ENCODE results near the gene DUSP18.
"Not testable (repeated sequence)": the region's sequence is repeated elsewhere in the genome, so short reads cannot be mapped to it uniquely, and the experiment has no call there.

The DUSP18 gene

DNA sequence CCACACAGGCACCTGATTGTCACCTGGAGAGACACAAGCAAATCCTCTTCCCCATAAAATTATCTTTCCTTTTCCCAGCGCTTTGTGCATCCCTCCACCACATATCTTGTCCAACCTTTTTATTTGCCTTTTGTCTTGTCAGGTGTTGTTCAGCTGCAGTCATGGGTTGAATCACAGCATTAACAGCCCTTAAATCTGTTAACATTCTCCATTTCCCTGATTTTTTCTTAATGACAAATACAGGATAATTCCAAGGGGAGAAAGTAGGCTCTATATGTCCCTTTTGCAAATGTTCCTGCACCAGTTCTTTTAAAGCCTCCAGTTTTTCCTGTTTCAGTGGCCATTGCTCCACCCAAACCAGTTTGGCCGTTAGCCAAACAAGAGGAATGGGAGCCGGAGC, 8.9 kb upstream of the DUSP18 start:
- not testable (repeated sequence) for DNase-seq

DNA sequence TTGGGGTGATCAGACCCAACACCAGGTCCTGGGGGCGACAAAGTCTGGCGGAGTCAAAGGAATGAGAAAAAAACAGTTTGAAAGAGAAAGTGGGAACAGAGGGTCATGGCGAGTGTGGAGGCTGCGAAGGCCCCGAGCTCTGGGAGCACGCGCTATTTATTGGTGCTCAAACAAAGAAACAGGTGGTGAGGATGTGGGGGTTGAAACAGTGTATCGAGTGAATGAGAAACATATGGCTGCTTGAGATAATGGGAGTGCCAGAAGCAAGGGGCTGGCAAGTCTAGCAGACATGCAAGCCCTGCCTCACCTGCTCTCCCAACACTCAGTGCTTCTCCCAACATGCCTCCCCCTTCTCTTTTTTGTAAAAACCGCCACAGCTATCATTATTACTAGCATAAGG, 7.8 kb upstream of the DUSP18 start:
- DNase-seq: no peak

DNA sequence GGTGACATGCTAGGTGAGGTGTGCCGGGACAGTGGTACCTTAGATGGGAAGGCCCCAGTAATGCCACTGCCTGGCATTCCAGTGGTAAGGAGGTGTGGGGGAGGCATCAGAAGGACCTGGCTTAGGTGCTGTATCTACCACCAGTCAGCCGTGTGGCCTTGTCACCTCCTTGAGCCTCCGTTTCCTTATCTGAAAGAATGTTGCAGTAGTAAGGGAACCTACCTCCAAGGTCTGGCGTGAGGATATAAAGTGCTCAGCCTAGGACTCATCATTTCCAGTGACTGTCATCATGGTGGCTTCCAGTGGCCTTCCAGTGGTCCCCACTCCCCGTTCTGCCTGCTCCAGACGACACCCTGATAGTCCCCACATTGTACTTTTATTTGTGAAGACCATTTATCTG, 6.8 kb upstream of the DUSP18 start:
- DNase-seq: no peak

DNA sequence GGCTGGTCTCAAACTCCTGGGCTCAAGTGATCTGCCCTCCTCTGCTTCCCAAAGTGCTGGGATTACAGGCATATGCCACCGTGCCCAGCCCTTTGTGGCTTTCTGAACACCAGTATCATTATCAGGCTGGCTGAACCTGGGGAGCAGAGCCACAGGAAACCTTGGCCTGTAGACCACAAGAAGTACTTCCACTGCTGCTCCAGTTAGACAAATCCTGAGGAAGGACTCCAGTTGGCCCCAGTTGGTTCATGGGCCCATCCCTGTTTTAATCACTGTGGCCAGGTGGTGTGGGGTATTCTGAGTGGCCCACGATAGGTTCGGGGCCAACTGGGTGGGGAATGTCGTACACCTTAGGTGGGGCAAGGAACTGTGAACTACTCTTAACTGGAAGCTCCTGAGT, 5.5 kb upstream of the DUSP18 start:
- no peak for DNase-seq

DNA sequence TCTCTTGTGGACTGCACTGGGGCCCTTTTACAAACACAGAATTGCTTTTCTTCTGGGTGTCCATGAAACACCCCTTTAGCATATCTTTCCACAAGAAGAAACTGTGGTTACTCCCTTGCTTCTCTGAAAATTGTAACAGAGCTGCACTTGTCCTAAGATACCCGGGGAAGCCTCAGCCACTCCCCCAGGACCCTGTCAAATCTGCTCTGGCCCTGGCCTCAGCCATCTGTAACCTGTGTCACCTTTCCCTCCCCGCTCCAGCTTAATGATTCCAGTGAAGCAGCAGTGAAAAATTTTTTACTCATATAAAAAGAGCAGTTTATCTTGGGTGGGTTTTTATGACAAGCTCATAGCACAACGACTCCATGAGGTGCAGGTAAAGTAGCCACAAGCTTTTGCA, 3.4 kb upstream of the DUSP18 start:
- DNase-seq: no peak

DNA sequence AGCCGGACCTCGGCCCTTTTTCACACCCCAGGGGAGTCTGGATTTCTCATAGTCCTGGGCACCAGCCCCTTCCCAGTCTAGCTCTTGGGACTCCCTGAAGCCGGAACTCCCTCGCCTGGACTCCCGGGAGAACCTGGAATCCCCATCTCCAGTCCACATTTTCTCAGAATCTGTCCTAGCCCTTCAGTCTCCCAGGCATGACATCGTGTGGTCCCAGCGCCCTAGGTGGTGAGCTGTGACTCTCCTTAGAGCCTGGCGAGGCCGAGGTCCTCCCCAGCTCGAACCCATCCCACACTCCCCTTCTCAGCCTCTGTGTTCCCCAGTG, 673 bp upstream of the DUSP18 start:
- no peak for DNase-seq

DNA sequence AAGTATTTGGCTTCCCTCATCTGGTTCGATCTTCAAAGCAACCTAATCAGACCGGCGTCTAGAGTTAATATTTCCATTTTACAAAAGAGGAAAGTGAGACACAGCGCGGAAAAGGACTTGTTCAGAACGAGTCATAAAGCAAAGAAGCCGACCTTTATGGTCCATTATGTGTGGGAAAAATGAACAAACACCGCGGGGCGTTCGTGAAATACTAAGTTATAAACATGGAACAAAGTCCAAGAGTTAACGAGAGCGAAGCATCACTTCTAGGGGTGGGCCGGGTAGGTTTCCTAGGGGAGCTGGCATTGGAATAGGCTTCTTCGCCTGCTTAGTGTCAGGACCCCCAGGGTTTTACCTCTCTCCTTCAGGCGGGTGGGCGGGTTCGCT, 575 bp downstream of the DUSP18 start:
- DNase-seq: peak; percentile 15 to 25 (median 17)

DNA sequence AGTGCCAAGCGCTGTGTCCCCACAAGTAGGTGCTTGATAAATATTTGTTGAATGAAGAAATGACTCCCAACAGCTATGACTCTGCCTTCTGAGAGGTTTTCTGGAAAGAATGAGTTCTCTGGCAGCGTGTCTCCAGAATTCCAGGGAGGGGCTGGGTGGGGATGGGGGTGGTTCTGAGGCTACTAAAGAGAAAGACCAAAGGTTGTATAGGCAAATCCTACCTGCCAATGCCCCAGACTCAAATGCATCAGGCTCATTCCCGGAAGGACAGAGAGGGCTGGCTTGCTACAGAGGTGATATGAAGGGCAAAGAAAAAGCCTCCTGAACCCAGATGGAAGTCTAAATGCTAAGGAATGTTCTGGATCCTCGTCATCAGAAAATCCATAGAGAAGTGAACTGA, 1.9 kb downstream of the DUSP18 start:
- no peak for DNase-seq

DNA sequence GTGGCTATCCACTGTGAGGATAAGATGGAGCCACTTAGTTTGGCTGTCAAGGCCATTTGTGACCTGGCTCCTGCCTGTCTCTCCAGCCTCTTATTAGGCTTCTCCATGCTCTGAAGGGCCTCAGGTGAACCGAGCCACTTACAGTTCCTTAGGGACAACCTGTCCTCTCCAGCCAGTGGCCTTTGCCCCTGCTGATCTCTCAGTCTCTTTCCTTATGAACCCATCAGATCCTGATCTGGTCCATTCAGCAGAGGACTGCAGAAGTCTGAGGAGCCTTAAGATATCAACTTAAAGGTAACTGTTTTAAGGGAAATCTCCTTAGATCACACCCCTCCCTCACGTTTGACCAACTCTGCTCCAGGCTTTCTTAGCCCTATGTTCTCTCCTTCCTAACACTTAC, 2.4 kb downstream of the DUSP18 start:
- DNase-seq: no peak

DNA sequence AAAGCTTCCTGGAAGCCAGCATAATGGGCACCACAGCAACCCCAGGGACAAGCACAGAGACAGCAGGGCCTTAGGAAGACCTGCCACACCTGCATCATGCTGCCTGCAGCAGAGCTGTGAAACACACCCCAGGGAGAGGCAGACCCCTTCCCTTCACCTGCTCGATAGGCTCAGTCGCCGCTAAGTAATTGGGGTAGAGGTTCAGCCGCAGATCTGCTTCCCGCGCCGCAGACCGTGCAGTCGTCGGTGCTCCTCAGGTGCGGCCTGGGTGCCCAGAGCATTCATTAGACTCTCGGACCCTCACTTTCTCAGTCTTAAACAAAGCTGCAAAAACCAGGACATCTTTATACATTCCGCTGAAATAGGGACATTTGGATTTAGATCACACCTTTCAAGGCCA, 2.9 kb downstream of the DUSP18 start:
- DNase-seq: no peak

DNA sequence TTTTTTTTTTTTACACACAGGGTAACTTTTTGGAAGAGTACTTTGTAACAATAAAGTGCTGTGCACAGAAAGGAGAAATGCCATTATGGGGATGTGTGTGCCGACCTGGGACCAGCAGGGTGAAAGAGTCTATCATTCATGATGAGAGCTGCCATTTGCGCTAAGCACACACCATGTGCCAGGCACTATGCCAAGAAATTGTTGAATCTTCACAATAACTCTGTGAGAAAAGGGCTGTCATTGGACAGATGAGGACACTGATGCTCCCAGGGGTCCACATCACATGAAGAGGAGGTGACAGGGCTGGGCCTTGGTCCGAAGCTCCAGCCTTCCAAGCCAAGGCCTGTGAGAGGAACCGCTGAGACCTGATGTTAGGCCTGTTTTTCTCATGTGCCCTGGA, 5.6 kb downstream of the DUSP18 start:
- DNase-seq: no peak

DNA sequence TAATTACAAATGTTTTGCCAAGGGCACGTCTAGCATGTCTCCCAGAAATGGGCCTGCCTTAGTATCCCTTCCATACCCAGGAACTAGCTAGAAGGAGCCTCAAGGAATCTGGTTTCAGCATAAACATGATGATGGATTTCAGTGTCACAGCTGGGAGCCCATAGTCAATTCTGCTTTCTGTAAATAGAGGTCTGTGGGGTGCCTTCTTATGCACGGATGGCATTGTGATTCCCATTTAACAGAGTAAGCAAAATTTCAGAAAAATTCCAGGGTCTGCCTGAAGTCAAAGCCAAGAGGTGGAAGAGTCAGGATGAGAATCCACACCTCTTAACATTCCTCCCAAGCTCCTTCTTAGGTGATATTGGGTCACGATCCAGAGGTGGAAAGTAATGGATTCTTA, 12.1 kb downstream of the DUSP18 start:
- DNase-seq: no peak

DNA sequence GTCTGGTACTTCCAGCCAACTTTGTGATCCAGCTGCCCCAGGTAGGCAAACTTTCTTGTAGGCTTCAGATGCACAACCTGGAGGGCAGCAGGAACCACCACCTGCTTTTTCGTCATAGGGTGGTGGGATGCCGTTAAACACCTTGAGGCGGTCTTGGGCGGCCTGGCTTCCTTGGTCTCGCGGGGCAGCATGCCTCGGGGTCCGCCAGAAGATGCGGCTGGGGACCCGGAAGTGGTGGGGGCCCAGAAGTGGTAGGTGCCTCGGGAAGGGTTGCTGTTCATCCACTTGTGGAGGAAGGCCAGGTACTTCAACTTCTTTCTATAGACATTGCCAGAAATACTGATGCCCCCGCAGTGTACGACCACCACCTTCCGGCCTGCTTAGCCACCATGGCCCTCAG, 13.3 kb downstream of the DUSP18 start:
- no peak for DNase-seq

DNA sequence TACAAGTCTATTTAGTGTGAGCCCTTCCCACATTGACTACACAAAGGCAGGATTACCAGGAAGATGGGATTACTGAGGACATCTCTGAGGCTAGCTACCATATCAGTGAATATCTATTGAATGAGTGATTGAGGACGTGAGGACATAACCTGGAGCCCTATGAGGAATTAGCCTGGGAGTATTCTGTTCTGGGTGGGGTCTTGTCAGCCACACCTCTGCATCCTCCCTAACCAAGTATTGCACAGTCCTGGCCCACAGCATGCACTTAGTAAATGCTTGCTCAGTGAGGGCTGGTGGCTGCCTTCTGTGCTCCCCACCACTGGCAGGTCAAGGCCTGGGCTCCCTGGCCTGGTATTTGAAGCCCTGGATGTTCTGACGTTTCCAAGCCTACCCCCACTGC, 14.8 kb downstream of the DUSP18 start:
- no peak for DNase-seq

DNA sequence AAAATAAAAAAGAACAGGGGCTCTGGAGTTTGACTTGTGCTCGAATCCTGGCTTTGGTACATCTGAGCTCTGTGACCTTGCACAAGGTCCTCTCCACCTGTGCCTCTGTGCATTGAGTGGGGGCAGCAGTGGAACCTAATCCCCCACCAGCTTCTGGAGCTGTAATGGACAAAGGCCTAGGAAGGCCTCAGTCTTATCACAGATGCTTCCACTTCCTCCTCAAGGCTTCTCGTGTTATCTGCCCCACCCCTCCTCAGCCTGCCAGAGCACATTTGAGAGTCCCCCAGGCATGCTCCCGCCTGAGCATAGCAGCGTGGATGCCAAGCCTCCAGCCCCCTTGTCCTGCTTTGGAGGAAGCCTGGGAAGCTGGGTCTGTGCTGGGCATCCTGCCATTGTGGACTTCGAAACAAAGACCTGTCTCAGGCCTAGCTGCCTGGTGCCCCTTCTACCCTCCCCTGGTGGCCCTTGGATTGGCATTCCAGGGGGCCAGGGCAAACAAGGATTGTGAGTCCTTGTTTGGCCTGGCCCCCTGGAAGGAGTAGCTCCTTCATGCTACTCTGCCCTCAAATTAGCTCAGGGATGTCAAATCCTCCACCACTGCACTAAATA, 17.1 kb downstream of the DUSP18 start:
- no peak for DNase-seq

DNA sequence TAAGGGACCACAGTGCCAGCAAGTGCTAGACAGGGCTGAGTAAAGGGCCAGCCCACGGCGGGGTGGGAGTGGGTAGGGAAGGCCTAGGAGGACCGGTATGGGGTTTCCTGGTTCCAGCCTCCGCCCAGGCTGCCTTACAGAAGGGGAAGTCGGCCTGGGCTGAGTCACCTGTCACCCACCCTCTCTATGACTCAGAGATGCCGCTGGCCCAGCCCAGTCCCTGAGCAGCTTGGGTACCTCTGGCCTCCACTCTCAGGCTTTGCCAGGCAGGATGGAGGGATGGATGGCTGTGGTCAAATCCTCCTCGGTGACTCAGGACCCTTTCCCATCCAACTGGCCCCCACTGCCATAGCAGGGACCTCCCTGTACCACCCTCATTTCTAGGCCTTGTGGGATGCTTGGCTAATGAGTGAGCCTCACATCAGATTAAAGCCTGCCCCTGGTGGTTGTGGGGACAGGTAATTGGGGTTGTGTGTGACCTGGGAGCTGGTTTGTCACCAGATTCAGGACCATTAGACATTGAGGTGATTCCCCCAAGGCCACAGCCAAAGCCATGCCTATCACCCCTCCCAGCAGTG, 18.2 kb downstream of the DUSP18 start:
- peak; percentile 96 to 97 (median 96) for DNase-seq

DNA sequence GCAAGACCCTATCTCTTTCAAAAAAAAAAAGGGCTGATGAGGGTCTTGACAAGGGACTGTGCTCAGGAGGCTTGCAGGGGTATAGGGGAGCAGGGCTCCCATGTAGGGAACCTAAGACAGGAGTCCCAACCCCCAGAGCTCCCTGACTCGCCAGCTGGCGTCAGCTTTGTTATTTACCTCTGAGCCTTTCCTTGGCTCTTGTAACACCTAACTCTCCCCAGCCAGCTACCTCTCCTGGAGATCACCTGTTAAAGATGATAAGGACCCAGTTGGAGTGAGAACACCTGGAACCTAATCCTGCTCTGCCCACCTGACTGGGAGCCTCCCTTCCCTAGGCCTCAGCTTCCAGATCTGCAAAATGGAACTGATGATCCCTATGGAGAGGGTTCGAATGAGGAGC, 18.9 kb downstream of the DUSP18 start:
- DNase-seq: no peak

DNA sequence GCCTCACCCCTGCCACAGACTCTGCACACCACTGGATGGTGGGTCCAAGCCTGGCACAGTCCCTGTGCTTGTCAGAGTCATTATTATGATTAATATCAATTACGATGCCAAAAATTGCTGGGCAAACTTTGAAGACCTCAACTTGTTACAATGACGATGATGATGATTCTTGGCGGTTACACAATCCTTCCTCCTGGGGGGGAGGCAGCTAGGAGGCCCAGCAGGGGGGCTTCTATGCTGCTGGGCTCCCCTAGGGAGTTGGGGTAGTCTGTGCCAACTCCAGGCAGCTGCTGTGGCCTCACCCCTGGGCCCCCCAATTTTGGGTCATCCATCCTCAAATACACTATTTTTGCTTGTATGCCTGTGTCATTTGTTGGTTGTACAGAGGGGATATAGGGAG, 20.1 kb downstream of the DUSP18 start:
- DNase-seq: no peak

DNA sequence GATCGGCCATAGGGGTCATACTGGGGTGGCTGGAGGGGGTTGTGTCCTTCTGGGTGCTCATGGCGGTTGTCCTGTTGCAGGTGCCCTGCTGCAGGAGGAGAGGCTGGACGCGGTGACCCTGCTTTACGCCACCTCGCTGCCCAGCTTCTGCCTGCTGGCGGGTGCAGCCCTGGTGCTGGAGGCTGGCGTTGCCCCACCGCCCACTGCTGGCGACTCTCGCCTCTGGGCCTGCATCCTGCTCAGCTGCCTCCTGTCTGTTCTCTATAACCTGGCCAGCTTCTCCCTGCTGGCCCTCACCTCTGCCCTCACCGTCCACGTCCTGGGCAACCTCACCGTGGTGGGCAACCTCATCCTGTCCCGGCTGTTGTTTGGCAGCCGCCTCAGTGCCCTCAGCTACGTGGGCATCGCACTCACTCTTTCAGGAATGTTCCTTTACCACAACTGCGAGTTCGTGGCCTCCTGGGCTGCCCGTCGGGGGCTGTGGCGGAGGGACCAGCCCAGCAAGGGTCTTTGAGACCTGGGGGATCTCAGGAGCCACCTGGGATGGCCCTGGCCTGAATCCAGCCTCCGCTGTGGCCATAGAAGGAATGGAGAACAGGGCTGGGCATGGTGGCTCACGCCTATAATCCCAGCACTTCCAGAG, 21.0 kb downstream of the DUSP18 start:
- no peak for DNase-seq

DNA sequence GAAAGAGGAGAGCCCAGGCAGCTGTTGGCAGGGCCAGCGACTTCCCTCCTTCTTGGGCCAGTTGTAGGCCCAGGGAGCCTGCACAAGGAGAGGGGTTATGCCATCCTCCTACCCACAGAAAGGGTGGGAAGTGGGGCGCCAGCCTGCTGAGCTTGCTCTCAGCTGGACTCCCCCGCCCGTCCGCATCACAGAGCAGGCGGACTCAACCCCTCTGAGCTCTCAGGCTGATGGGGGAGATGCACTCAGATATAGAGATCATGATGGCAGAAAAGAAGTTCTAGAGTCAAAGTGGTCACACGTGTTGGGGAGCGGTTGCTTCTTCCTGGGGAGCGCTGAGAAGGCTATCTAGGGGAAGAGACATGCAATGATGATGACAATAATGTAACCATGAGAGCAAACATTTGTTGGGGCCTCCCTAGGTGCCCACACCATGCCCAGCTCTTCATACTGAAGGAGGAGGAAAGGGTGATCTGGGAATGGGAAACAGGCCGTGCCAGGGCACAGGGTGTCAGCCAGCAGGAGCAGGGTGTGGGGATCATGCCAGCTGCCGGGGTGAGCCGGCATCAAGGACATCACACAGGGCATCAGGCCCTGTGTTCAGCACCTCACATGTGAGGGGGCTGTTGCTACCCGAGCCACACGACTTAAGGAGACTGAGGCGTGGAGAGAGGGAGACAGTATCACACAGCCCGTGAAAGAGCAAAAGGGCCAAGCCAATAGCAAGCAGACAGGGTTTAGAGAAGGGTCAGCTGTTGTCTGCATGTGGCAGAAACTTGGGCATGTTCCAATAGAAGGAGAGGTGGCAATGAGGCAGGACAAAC, 24.4 kb downstream of the DUSP18 start:
- no peak for DNase-seq

DNA sequence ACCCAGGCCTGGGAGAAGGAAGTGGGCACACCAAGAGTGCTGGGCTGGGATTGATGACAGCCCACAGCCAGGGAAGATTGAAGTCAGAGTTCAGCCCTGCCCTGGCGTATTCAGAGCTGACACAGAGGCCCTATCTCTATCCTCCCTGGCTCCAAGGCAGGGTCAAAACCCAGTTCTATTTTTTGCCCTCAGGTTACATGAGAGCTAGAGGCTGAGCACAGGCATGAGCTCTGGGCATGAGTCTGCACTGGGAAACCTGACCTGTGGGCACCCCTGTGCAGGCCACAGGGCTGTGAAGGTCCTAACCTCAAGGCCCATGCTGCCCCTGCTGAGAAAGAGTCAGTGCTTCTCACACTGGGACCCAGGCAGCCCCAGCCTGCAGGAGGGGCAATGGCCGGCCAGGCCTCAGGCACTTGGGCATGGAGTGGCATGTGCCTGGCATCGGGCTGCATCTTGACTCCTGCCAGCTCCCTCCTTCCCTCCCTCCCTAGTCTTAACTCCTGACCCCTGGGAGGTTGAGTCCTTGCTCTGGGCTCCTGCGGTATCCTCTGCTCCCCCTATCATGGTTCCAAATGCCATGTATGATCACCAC, 26.7 kb downstream of the DUSP18 start:
- DNase-seq: no peak

DNA sequence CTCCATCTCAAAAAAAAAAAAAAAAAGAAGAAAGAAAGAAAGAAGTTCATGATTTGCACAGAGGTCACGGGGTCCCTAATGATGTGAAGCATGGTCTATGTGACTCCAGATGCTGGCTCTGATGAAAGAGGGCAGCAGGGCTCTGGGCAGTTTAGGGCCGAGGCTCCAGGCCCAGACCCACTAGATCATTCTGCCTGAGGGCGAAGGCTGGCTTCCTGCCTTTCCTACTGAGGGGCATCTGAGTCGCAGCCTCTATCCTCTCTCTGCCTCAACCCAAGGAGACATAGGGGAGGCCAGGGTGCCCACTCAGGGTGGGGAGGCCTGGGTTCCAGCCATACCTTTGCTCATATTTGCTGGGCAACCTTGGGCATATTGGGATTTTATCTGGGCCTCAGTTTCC, 27.3 kb downstream of the DUSP18 start:
- DNase-seq: no peak

DNA sequence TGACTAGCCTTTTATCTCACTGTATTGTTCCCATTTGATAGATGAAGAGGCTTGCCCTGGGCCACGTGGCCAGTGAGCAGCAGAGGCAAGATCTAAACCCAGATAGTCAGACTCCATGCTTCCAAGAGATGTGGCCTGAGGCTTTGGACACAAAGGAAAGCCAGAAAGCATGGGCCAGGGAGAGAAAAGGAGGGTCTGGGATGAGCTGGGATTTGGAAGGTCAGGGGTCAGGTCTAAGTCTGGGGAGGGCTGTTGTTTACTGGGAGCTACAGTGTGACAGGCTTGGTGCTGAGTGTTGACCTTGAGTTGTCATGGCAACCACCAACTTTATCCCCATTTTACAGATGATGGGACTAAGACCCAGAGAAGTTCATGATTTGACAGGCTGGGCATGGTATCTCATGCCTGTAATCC, 30.0 kb downstream of the DUSP18 start:
- DNase-seq: no peak

All from suppressor macrophage treated with lipopolysaccharide for 1 hour (primary cell).